SW480 (cell line): ENCODE data around the gene NSUN6.

ENCODE experiments used
- DNase-seq: peaks from one replicate; pipeline ENCODE4 v3.0.0-alpha.2; 2016; ENCODE audit warnings: low spot score

Gene NSUN6

DNA sequence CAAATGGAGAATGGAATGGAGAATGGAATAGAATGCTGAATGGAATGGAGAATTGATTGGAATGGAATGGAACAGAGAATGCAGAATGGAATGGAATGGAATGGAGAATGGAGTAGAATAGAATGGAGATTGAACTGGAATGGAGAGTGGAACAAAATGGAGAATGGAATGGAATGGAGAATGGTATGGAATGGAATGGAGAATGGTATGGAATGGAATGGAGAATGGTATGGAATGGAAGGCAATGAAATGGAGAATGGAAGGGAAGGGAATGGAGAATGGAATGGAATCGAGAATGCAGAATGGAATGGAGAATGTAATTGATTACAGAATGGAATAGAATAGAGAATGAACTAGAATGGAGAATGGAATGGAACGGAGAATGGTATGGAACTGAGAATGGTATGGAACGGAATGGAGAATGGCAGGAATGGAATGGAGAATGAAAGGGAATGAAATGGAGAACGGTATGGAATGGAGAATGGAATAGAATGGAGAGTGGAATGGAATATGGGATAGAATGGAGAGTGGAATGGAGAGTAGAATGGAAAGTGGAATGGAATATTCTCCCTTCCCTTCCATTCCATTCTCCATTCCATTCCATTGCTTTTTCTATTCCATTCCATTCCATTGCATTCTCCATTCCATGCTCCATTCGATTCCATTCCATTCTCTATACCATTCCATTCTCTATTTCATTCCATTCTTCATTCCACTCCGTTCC is 88.2 kb downstream of the NSUN6 start:
- no peak for DNase-seq

DNA sequence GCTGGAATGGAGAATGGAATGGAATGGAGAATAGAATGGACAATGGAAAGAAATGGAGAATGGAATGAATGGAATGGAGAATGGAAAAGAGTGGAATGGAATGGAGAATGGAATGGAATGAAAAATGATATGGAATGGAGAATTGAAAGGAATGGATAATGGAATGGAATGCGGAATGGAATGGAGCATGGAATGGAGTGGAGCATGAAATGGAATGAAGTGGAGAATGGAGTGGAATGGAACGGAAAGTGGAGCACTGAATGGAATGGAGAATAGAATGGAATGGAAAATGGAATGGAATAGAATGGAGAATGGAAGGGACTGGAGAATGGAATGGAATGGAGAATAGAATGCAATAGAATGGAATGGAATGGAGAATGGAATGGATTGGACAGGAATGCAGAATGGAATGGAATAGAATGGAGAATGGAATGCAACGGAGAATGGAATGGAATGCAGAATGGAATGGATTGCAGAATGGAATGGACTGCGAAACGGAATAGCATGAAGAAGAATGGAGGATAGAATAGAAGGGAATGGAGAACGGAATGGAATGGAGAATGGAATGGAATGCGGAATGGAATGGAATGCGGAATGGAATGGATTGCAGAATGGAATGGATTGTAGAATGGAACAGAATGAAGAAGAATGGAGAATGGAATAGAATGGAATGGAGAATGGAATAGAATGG is 89.4 kb downstream of the NSUN6 start:
- DNase-seq, result no peak

DNA sequence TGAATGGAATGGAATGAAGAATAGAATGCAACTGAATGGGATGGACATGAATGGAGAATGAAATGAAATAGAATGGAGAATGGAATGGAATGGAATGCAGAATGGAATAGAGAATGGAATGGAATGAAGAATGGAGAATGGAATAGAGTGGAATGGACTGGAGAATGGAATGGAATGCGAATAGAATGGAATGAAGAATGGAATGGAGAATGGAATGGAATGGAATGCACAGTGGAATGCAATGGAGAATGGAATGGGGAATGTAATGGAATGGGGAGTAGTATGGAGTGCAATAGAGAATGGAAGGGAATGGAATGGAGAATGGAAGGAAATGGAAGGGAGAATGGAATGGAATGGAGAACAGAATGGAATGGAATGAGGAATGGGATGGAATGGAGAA is 93.4 kb downstream of the NSUN6 start:
- no peak for DNase-seq

DNA sequence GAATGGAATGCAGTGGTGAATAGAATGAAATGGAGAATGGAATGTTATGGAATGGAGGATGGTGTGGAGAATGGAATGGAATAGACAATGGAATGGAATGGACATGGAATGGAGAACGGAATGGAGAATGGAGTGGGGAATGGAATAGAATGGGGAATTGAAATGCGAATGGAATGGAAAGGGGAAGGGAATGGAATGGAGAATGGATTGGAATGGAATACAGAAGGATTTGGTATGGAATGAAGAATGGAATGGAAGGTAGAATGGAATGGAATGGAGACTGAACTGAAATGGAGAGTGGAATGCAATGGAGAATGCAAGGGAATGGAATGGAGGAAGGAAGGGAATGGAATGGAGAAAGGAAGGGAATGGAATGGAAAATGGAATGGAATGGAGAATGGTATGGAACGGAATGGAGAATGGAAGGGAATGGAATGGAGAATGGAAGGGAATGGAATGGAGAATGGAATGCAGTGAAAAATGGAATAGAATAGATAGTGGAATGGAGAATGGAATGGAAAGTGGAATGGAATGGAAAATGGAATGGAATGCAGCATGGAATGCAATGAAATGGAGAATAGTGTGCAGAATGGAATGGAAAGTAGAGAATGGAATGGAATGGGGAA is 94.8 kb downstream of the NSUN6 start:
- DNase-seq, result no peak

DNA sequence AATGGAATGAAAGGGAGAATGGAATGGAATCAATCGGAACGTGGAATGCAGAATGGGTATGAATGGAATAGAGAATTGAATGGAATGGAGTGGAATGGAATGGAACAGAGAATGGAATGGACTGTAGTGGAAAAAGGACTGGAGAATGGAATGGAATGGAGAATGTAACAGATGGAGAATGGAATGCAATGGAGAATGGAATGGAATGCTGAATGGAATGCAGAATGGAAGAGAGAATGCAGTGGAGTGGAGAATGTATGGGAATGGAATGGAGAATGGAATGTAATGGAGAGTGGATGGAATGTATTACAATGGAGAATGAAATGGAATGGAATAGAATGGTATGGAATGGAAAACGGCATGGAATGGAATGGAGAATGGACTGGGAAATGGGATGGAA is 96.9 kb downstream of the NSUN6 start:
- DNase-seq, result no peak

DNA sequence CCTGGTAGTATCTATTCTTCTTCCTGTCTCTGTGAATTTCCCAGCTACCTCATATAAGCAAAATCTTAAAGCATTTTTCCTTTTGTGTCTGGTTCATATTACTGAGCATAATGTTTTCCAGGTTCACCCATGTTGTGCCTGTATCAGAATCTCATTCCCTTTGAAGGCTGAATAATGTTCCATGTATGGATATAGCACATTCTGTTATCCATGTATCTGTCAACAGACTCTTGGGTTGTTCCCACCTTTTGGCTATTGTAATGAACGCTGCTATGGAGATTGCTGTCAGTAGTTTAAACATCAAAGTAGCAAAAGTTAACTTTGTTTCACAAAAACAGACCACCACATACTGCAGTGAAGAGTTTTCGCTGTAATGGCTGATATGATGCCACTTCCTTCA is 99.9 kb downstream of the NSUN6 start:
- DNase-seq, result no peak

DNA sequence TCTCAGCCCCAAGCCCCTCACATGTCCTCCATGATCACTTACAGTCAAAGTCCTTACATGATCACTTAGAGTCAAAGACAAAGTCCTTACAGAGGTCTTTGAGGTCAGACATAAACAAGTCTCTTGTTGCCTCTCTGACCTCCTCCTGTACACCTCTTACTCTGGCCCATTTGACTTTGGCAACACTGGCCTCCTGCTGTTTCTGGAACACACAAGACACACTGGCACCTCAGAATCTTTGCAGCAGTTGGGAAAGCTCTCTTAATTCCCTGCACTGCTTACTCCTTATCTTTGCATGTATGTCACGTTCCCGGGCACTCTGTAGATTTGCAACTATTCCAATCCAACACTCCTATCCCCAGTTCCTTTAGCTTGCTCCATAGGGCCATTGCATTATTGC is 102.3 kb downstream of the NSUN6 start:
- no peak for DNase-seq

DNA sequence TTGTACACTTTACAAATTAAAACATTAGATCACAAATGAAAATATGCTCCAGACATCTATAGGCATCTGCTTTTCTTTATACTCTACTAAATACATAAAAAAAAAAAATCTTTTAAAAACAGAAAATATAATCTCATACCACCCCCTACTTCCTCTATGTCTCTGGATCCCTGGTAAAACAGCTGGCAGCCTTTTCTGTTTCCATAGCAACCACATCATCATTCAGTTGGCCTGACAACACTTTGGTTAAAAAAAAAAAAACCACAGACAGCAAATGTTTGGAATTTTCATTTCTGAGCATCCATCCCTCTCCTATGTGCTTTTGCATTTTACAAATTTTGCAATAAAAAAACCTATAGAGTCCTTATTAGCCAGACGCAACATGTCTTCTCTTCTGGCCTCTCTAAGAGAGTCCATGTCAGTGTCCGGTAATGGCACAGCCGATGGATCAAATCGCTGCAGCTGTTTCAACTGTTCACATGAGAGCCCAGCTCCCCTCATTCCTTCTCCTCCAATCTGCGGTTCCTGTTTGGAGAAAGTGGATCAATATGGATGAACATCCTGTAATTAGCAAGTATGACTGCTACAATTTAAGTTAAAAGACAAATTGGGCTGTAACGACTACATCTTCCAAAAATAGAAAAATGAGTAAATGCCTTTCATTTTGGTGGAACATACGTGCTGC is 105.6 kb downstream of the NSUN6 start:
- DNase-seq, result no peak

DNA sequence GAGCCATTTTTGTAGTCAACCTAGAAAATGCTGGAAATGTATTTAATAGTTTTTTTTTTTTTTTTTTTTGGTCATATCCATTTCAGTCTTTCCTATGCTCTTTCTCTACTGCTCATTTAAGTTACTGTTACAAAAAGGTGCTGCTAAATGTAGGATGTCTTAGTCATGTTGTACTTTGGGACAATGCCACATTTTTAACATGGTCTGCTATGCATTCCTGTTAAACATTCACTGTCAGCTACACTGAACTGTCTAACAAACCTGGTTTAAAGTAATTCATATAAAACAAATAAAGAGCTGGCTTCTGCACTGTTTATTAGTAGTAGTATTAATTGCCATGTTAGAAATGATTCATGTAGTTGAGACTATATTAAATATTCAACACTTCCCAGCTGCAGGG is 108.6 kb downstream of the NSUN6 start:
- DNase-seq, result no peak

DNA sequence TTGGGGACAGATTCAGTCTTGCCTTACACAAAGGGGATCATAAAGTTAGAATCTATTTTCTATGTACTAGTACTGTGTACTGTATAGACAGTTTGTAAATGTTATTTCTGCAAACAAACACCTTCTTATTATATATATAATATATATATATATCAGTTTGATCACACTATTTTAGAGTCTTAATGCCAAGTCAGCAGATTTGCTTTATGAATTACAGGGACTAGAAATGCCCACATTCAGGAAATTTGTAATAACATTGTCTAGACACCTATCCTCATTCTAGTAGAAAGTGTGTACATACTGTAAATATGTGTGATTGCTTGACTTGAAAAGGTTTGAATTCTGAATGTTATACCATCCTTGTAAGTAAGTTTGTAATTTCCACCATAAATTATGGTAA is 111.2 kb downstream of the NSUN6 start:
- DNase-seq, result no peak

DNA sequence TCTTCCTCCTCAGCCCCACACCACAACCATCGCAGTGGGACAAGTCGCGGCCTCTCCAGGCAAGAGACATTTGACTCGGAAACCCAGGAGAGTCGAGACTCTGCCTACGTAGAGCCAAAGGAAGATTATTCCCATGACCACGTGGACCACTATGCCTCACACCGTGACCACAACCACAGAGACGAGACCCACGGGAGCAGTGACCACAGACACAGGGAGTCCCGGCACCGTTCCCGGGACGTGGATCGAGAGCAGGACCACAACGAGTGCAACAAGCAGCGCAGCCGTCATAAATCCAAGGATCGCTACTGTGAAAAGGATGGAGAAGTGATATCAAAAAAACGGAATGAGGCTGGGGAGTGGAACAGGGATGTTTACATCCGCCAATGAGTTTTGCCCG is 112.1 kb downstream of the NSUN6 start:
- DNase-seq, result no peak

DNA sequence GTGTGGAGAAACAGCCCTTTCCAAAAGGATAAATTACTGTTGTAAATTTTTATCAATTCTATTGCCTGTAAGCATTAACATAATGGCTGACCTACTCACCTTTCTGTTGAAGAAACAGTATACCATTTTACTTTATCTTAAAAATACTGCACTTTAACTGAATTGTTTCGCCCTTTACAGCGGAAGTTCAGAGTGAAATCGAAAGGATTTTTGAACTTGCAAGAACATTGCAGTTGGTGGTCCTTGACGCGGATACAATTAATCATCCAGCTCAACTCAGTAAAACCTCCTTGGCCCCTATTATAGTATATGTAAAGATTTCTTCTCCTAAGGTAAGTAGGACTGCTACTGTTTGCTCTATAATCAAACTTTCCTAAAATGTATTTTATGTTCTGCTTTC is 117.5 kb downstream of the NSUN6 start:
- no peak for DNase-seq

DNA sequence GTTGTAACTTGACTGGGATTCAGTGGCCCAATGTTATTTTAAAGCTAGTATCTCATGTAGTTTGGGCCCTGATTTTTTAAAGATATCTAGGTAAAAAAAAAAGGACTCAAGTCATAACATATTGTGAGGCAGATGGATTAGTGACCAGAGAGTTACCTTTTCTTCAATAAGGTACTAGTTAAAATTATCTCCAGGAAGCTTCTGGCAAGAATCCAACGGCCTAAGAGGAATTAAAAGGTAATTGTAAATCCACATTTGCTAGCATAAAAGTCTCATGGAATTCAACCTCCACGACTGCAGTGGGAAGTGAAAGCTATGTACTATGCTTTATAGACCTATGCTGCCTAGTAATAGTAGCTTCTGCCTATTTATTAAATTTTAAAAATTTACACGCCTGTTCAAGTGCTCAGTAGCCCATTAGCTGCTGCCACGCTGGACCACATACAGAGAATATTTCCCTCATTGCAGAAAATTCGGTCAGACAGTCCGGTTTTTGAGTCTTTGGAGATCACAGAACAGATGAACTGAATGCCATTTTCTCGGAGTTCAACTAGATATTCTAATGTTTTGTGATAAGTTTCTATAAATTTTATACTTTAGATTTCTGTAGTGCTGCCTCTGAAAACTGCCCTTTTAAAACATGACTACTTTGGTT is 118.4 kb downstream of the NSUN6 start:
- DNase-seq, result no peak

DNA sequence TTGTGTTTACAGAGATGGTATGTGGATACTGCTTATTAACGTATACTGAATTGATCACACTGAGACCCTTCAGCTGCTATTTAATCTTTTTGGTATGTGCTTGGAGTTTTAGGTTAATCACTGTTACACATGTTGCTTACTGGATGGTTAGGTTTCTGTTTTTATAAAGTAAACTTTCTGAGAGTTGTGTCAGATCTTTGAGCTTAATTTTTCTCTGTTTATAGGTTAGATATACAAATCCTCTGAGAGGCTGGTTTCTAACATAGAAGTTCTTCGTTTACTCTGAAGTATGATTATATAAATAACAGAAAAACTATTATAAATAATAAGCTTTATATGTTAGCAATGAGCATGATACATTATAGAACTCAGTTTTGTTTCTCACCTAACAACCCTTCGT is 123.1 kb downstream of the NSUN6 start:
- DNase-seq, result no peak

DNA sequence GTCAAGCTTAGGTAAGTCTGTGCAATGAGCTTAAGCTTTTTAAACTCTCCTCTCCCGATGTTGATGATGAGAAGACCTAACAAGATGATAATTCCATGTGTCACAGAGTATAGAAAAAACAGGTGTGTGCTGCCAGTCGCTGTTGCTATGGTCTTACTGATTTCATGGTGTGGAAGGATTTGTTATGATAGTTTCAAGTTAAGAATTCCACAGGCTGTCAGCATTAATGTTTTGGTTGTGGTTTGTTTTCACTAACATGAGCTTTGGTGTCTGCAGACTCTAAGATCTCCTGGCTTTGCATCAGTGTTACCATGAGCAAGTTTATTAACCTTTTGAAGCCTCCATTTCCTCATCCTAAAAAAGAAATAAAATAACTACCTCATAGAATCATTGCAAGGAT is 123.7 kb downstream of the NSUN6 start:
- DNase-seq, result no peak

DNA sequence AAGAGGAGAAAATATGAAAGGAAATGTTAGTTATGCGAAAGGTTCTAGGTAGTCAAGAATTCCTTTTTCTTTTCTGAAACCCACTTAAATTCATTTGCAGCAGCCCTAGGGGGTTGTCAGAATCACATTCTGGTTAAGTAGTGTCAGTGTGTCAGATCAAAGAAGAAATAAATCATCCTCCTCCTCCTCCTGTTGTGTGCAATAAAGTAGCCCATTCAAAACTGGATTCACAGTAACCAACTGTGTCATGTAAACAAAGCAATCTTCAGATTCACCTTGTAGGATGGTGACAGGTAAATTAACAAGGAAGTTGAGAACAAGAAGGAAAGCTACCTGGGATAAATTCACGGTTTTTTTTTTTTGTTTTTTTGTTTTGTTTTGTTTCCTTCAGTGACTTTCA is 127.5 kb downstream of the NSUN6 start:
- no peak for DNase-seq

DNA sequence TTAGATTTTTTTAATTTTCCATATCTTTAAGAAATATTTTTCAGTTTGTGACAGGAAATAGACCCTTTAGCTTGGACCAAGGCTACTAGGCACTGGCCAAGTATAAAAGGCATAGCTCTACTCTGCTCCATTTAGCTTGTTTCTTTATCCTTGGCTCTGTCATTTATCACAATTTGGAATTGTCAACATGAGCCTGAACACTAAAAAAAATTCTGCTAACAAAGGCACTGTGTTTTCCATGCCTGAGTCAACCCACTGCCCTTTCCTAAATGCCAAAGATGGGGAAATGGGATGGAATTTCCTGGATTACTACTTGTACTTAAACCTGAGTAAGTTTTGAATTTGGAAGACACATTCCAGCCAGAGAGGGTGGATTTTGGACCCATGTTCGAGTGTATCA is 128.4 kb downstream of the NSUN6 start:
- DNase-seq, result no peak

DNA sequence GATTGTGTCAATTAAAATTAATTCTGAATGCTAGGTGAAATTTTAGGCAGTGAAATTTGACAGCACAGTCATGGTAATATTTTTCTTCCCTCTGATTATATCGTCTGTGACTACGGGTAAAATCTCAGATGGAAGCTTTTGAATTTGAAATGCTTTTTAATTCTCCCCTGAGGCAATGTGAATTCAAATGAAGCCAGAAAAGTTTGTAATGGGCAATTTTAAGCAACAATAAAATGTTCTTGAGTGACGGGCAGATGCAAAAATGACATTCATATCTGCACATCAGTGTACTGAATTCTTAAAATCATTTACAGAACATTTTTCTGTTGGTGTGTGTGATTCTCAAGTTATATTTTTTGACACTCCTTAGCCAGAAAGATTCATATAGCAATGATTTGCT is 134.5 kb downstream of the NSUN6 start:
- no peak for DNase-seq

DNA sequence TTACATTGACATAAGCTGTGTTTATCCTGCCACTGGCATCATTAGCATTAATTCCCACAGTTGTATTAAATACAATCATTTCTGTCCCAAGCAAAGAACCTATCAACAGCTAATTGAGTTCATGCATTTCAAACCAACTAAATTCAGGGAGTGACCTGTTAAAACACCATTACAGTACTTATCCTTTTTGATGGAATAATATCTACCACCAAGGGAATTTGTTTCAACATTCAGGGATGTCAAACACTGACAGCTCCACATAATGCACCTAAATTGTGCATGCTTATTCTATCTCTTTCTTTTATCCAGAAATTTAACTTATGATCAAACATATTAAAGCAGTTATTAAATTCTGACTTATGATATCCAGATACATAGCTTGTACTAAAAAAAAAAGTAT is 136.8 kb downstream of the NSUN6 start:
- no peak for DNase-seq

DNA sequence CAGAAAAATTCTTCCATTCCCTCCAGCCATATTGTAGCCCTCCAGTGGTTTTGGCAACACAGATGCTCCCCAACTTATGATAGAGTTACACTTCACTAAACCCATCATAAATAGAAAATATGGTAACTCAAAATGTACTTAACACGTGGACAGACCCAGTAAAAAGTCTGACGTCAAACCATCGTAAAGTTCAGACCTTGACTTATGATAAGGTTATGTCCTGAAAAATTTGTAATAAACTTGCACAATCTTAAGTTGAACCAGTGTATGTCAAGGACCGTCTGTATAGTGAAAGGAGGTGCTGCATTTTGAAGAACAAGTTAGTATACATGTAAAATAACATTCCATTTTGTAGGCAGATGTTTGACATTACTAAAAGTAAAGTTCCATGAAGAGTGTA is 142.8 kb downstream of the NSUN6 start:
- no peak for DNase-seq

DNA sequence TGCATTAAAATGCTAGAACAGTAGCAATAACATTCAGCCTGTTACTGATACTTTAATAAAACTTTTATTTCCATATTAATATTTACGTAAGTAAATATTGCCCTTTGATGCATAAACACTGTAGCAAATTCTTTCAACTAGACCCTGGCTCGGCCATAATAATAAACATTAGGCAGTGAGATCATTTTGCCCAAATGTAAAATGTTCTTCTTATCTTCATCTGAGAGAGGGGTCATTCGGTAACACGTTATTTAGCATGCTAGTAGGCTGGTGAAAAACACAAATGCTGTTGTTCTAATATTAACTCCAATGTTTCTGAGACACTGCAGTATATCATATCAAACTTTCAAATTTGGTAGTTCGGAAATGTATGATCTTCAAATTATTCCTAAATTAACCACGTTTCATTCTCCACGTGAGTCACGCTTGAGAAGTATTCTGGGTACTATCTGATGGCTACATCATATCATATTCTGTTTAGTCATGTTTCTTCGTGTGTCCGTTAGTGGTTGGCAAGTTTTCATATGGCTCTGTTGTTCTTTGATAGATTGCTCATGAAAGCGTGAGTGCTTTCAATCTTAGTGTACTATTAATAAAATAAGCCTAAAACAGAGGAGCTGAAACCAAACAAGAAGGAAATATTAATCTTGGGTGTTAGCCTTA is 145.8 kb downstream of the NSUN6 start:
- no peak for DNase-seq

DNA sequence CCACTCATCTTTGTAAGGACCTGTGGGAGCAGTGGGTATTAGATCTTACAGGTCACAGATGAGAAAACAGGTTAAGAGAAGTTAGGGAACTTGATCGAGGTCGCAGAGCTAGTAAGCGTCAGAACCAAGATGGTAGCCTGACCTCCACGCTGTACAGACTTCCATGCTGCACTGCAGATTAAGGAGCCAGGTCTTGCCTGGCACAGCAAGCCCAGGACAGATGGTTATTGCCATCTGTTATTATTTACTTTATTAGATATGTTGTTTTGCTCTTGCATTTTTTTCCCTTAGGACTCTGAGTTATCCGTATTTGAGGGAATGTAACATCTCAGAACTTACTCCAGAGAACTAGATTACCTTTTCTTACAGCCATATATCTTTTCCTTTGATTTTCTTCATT is 147.2 kb downstream of the NSUN6 start:
- DNase-seq, result no peak
